ENCODE data around the gene ARHGAP26.

- TF ChIP-seq FOS (IDR thresholded peaks at IDR 0.05; ENCODE audit: low read depth, low read length), result no peak
- no peak for TF ChIP-seq MXI1 (IDR thresholded peaks at IDR 0.05; ENCODE audit: borderline replicate concordance, low read depth, low read length)
- TF ChIP-seq CTCF (conservative IDR thresholded peaks at IDR 0.05; ENCODE audit: low read depth, low read length), result no peak
- TF ChIP-seq CEBPB (IDR thresholded peaks at IDR 0.05; ENCODE audit: low read depth, low read length), result no peak
- no peak for TF ChIP-seq USF2 (IDR thresholded peaks at IDR 0.05; ENCODE audit: low read depth, low read length)
- TF ChIP-seq RAD21 (IDR thresholded peaks at IDR 0.05; ENCODE audit: low read length), result no peak
- TF ChIP-seq RCOR1 (IDR thresholded peaks at IDR 0.05; ENCODE audit: insufficient replicate concordance, low read length), result no peak
- TF ChIP-seq MAFK (IDR thresholded peaks at IDR 0.05; ENCODE audit: low read depth, low read length), result no peak
- TF ChIP-seq POLR2A (IDR thresholded peaks at IDR 0.05; ENCODE audit: low read depth, low read length), result no peak
Measured at GRCh38 chr5:142972064-142972570, 201.9 kb downstream of the ARHGAP26 start.
